Measurements from ENCODE around the gene ATP8A2. TPM values are rescaled to one million over a fixed set of nuclear protein-coding genes. Genes with fewer than 3 reads are reported as not detected.
"Not testable (repeated sequence)": the region's sequence is repeated elsewhere in the genome, so short reads cannot be mapped to it uniquely, and the experiment has no call there.

Gene ATP8A2
- total RNA-seq, 1 experiment from 2014 or later, result 1.3 TPM

GRCh38 chr13:26034018-26034417 is 662.2 kb downstream of the ATP8A2 start:
- no peak for DNase-seq (ENCODE audit: low read depth)

DNA sequence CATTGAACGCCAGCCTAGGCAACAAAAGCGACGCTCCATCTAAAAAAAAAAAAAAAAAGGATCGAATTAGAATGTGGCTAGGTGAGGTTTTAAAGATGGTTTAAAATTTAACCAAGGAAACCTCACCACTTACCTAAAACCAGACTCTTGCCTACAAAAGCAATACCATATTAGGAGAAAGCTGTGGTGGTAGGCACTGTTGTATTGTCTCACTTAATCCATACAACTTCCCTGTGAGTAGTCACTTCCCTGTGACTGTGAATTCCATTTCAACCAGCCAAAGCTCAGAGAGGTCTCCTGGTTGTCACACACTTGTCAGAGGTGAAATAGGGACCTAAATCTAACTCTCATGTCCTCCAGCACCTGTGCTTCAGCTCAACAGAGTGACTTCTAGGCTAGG is 664.6 kb downstream of the ATP8A2 start:
- DNase-seq (ENCODE audit: low read depth), result no peak

DNA sequence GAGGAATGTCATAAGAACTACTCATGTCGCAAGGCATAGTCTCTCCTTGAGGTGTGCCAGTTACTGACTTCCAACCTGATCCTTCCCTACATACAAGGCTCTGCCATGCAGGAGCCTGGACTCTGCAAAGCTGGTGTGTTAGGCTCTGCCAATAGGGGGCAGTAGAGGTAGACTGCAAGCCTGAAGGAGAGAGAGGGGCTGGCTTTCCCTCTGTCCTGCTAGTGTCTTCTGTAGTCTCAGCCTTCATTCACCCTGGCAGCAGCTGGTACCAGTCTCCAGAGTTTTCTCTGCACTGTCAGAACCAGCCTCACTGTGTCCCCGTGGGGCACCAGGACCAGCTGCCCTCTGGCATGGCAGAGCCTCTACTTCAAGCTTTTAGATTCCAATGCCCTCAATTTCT is 665.5 kb downstream of the ATP8A2 start:
- no peak for DNase-seq (ENCODE audit: low read depth)

DNA sequence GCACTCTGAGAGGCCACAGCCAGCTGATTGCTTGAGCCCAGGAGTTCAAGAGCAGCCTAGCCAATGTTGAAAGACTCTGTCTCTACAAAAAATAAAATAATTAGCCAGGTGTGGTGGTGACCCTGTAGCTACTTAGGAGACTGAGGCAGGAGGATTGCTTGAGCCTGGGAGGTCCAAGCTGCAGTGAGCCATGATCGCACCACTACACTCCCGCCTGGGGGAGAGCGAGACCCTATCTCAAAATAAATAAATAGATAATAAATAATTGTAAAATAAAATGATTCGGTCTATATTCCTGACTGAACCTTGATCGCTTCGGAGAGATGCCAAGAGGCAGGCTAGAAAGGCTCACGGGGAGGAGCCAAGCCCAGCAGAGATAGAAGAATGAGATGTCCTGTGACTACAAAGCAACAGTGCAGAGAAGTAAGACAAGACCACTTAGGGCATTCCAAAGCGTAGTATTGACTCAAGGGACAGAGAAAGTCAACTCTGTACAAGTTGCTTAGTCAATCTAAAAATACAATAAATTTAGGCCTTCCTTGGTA is 667.2 kb downstream of the ATP8A2 start:
- no peak for DNase-seq (ENCODE audit: low read depth)

GRCh38 chr13:26041444-26041843 is 669.7 kb downstream of the ATP8A2 start:
- no peak for DNase-seq (ENCODE audit: low read depth)

GRCh38 chr13:26042785-26043184 is 671.0 kb downstream of the ATP8A2 start:
- DNase-seq (ENCODE audit: low read depth), result no peak

- no peak for DNase-seq (ENCODE audit: low read depth)
These were observed 673.4 kb downstream of the ATP8A2 start for GRCh38 chr13:26045142-26045541.

DNA sequence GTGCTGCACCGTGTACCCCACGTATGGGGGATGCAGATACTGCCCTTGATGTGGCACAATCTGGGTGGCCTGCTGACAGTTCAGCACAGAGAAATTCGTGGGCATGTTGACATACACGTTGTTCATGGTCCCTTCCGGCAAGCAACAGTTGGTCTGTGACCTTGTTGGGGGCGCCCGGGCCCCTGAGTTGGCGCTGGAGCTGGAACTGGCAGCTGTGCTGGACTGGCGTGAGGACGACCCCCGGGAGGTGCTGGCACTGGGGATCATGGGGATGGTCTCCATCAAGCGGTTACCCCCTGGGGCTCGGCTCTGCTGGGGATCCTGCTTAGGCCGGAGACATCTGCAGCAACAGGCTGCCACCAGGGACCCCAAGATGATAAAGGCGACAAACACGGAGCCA is 674.9 kb downstream of the ATP8A2 start:
- no peak for DNase-seq (ENCODE audit: low read depth)

DNA sequence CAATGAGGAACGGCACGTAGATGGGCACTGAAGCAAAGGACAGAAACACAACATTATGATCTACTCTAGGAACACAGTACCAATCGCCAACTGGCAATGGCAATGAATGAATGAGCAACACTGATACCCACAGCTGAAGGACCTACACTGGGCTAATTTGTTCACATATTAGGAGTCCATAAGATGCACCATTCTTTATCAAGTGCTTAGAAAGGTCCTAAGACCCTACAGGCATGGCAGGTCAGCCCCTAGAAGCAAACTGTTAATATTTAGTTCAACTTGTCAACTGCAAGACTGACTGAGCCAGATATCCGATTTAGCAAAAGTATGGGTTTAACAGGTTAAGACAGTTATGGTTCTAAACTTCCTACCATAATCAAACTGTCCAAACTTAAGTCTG is 675.3 kb downstream of the ATP8A2 start:
- DNase-seq (ENCODE audit: low read depth), result no peak

- no peak for DNase-seq (ENCODE audit: low read depth)
These were observed 677.0 kb downstream of the ATP8A2 start for GRCh38 chr13:26048741-26049140.

- no peak for DNase-seq (ENCODE audit: low read depth)
These were observed 678.9 kb downstream of the ATP8A2 start for GRCh38 chr13:26050568-26051230.

DNA sequence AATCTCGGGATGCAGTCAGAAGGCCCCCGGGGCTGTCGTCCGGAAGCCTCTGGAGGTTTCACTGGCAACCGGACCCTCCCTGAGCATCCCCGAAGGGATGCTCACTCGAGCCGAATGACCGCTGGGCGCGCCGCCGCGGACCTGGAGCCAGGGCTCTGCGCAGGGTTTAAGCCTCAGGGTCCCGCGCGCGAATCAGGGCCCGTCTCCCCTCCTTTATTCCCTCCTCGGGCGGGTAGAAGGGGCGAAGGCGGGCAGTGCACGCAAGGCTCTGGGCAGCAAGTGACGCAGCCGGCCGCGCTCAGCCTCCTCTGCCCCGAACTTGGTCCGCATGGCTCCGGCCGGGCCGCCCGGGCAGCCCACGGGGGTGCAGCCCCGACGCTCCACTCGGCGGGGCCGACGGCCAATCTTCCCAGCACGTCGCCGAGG is 679.5 kb downstream of the ATP8A2 start:
- DNase-seq (ENCODE audit: low read depth), result no peak

DNA sequence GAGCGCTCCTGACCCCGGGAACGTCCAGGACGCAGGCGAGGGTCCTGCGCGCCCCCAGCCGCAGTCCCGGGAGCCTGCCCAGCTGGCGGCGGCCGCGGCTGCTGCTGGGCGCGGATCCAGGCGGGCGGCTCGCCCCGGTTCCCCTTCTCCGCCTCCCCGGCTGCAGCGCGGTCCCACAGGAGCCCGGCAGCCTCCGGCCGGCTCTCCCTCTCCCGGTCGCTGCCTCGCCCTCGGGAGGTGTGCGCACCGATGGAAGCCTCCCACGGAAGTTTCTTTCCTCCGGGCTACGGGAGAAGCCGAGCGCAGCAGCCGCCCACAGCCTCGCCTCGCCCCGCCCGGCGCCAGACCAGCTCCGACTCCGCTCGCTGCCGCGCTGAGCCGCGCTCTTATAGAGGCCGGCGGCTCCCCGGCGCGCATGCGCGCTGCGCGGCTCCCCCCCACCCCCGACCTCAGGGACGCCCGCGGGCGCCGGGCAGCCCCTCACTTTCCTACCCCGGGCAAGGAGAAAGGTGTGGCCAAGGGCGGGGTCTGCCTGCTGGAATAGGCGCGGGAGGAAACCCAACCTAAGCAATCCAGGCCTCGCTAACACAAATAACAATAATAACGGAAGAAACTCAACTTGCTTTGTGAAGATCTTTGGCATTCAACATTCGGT is 680.0 kb downstream of the ATP8A2 start, which contains the start of gene SHISA2:
TSS of gene SHISA2 (minus strand) at position 360 of the 655 bp plus-strand sequence. CDS start 1,041 bp downstream, outside the sequence.
- DNase-seq (ENCODE audit: low read depth), result peak; percentile 63

- DNase-seq (ENCODE audit: low read depth), result no peak
These were observed 680.6 kb downstream of the ATP8A2 start for GRCh38 chr13:26052337-26052736.

- DNase-seq (ENCODE audit: low read depth), result no peak
These were observed 681.7 kb downstream of the ATP8A2 start for GRCh38 chr13:26053418-26053980.

GRCh38 chr13:26054896-26055295 is 683.1 kb downstream of the ATP8A2 start:
- DNase-seq (ENCODE audit: low read depth), result no peak

DNA sequence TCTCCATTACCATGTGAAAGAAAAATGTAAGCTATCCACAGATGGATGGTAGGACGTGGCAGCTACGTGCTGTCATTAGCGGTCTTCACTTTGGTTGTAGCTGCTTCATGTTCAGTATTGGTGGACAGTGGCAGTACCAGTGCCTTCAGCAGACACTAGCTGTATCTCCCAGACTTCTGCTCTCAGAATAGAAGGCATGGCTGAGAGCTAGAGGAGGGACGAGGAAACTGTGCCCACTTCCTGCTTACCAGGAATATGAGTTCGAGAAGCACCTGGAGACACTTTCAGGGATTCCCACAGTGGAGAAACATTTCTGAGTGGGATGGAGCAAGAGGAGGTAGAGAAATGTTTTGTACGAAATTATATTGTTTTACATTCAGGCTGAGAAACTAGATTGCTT is 686.9 kb downstream of the ATP8A2 start:
- DNase-seq (ENCODE audit: low read depth), result no peak

GRCh38 chr13:26060357-26060756 is 688.6 kb downstream of the ATP8A2 start:
- DNase-seq (ENCODE audit: low read depth), result no peak

DNA sequence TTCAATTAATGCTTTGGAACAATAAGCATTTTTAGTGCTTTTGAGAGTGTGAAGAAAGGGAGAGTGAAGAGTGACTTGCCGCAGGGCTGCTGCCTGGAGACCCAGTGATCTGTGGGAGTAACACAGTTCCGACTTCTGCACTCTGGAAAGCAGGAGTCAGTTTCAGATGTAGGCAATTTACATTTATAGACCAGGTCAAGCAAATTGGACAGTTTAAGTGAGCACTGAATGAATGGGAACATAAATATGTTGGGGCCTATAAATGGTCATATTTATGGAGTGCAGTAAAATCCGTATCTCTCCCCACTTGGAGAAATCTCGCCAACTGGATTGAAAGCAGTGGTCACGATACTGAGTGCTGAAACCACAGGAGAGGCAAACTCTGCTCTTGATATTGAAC is 689.5 kb downstream of the ATP8A2 start:
- no peak for DNase-seq (ENCODE audit: low read depth)

GRCh38 chr13:26061947-26062346 is 690.2 kb downstream of the ATP8A2 start:
- peak; percentile 89 for DNase-seq (ENCODE audit: low read depth)

GRCh38 chr13:26062853-26063444 is 691.2 kb downstream of the ATP8A2 start:
- peak; percentile 60 for DNase-seq (ENCODE audit: low read depth)

GRCh38 chr13:26066492-26066891 is 694.7 kb downstream of the ATP8A2 start:
- DNase-seq (ENCODE audit: low read depth), result not testable (repeated sequence)
